OCI-LY7 (cell line): ENCODE results near the gene FOXR1. TPM values are rescaled to one million over a fixed set of nuclear protein-coding genes. Genes with fewer than 3 reads are reported as not detected.
"Not testable (repeated sequence)": the region's sequence is repeated elsewhere in the genome, so short reads cannot be mapped to it uniquely, and the experiment has no call there.

Experiments used
- BruUV-seq: library from RNA; stranded (reverse); fragments of 400-500 nt; replicated peaks from 2 replicates; lab custom pipeline; 2021; lab: Mats Ljungman, UMichigan
- CTCF ChIA-PET: fragments of 300-600 bp; sonication (Branson Sonifier 250); formaldehyde crosslinking; loops from one replicate; lab custom pipeline; 2022; ENCODE audit warnings: antibody characterized with exemption; ENCODE audit not compliant: unreplicated experiment; lab: Charles Lee
- POLR2A ChIA-PET: fragments of 300-600 bp; sonication (Branson Sonifier 250); formaldehyde crosslinking; loops from one replicate; lab custom pipeline; 2022; ENCODE audit warnings: antibody characterized with exemption; lab: Charles Lee
- DNase-seq: peaks from one replicate; pipeline ENCODE4 v3.0.0-alpha.2; 2015; ENCODE audit warnings: low spot score
- H2AFZ ChIP-seq: fragments of 200-600 bp; sonication (generic), shearing (Covaris generic); 2 replicates; pipeline ENCODE4 v1.6.1; 2014; ENCODE audit warnings: mild to moderate bottlenecking, antibody characterized with exemption, low read length, moderate library complexity
- H3K27ac ChIP-seq: fragments of 200-600 bp; sonication (generic); 2 replicates; pipeline ENCODE4 v1.5.1; 2014; ENCODE audit warnings: mixed run types, low read depth, mild to moderate bottlenecking, moderate library complexity, low read length, inconsistent platforms; ENCODE audit not compliant: poor library complexity, severe bottlenecking
- H3K36me3 ChIP-seq: fragments of 200-600 bp; sonication (generic); 2 replicates; pipeline ENCODE4 v1.6.1; 2014; ENCODE audit warnings: mild to moderate bottlenecking, antibody characterized with exemption, low read length, moderate library complexity, mixed read lengths; ENCODE audit not compliant: insufficient read depth
- H3K4me1 ChIP-seq: fragments of 200-600 bp; sonication (generic); 2 replicates; pipeline ENCODE4 v1.5.1; 2014; ENCODE audit warnings: mild to moderate bottlenecking, low read length; ENCODE audit not compliant: insufficient read depth, poor library complexity, severe bottlenecking
- H3K4me2 ChIP-seq: fragments of 200-600 bp; sonication (generic); 2 replicates; pipeline ENCODE4 v1.6.1; 2014; ENCODE audit warnings: mild to moderate bottlenecking, low read length
- H3K4me3 ChIP-seq: fragments of 200-600 bp; sonication (generic); 2 replicates; pipeline ENCODE4 v1.5.1; 2014; ENCODE audit warnings: mild to moderate bottlenecking, low read depth, low read length; ENCODE audit not compliant: poor library complexity, severe bottlenecking
- H3K79me2 ChIP-seq: fragments of 200-600 bp; sonication (generic); 2 replicates; pipeline ENCODE4 v1.6.1; 2016; ENCODE audit warnings: low read depth, mild to moderate bottlenecking, low read length, moderate library complexity, mixed read lengths; ENCODE audit not compliant: insufficient read depth
- H3K9me2 ChIP-seq: fragments of 200-600 bp; sonication (generic); 2 replicates; pipeline ENCODE4 v1.6.1; 2016; ENCODE audit warnings: mild to moderate bottlenecking, low read length, mixed read lengths; ENCODE audit not compliant: insufficient read depth
- H3K9me3 ChIP-seq: fragments of 200-600 bp; sonication (generic); 2 replicates; pipeline ENCODE4 v1.6.1; 2014; ENCODE audit warnings: mild to moderate bottlenecking, mixed run types, low read length, mixed read lengths
- H4K20me1 ChIP-seq: fragments of 200-600 bp; sonication (generic); 2 replicates; pipeline ENCODE4 v1.6.1; 2014; ENCODE audit warnings: mild to moderate bottlenecking, antibody characterized with exemption, low read length, moderate library complexity, mixed read lengths; ENCODE audit not compliant: insufficient read depth
- CTCF ChIP-seq: fragments of 200-600 bp; sonication (generic); conservative IDR thresholded peaks from 2 replicates; pipeline ENCODE4 v1.5.1; 2014; ENCODE audit warnings: mild to moderate bottlenecking, antibody characterized with exemption, low read length, moderate library complexity, mixed read lengths
- EZH2phosphoT487 ChIP-seq: fragments of 200-600 bp; sonication (generic); IDR thresholded peaks from 2 replicates; pipeline ENCODE4 v1.6.1; 2018; ENCODE audit warnings: low read depth, borderline replicate concordance, mild to moderate bottlenecking, mixed run types, antibody characterized with exemption, low read length, moderate library complexity, mixed read lengths
- intact Hi-C: fragments of 100-400 bp; cut with micrococcal nuclease; formaldehyde crosslinking; loops from one replicate; pipeline ENCODE4 v1.10.0; 2022; ENCODE audit not compliant: unreplicated experiment
- total RNA-seq, 2 experiments: library from RNA; depleted of rRNA in 1 of 2; stranded (reverse); fragments of >200 nt in 1 of 2; shearing (Covaris generic) in 1 of 2; gene quantifications; 2 replicates each; pipeline ENCODE4 v1.2.3, GENCODE V29; 2014 to 2022

Gene FOXR1
- total RNA-seq, 2 experiments from 2014 or later, result not detected

GRCh38 chr11:118988280-118988679 is 16.7 kb downstream of the FOXR1 start:
- no peak overlapping the region for H3K4me2 ChIP-seq
- no peak overlapping the region for H3K27ac ChIP-seq
- H3K9me2 ChIP-seq, result no peaks in the 10 kb centered on the region
- BruUV-seq, result no TSS peak
- no peak overlapping the region for H2AFZ ChIP-seq
- no peak for DNase-seq
- intact Hi-C loops, result no loop called here
- no peaks in the 10 kb centered on the region for H3K79me2 ChIP-seq
- ChIA-PET CTCF (no interaction called here), POLR2A (no interaction called here)
- H3K4me3 ChIP-seq, result no peak overlapping the region
- no peaks in the 10 kb centered on the region for H4K20me1 ChIP-seq
- no peaks in the 10 kb centered on the region for H3K4me1 ChIP-seq
- H3K36me3 ChIP-seq, result no peaks in the 10 kb centered on the region; the same call in 1 of the 2 replicates
- no peaks in the 10 kb centered on the region for H3K9me3 ChIP-seq
- TF ChIP-seq CTCF (no peak), EZH2phosphoT487 (no peak)

GRCh38 chr11:118991486-118992038 is 20.0 kb downstream of the FOXR1 start:
- H3K4me1 ChIP-seq, H3K79me2 ChIP-seq, H3K9me2 ChIP-seq, H3K4me3 ChIP-seq, H3K36me3 ChIP-seq, H2AFZ ChIP-seq, BruUV-seq, H3K4me2 ChIP-seq, H3K9me3 ChIP-seq, H4K20me1 ChIP-seq, POLR2A ChIA-PET, DNase-seq, CTCF ChIA-PET, intact Hi-C loops, H3K27ac ChIP-seq: not testable (repeated sequence)

- ChIA-PET POLR2A (interaction anchor here (0.6 to 1.7 kb wide), 11 partner anchors 18 to 779 kb away, joined by 3 to 12 read pairs (median 3); partner anchors contain the start of genes HYOU1, RPS25, TRAPPC4 and VPS11), CTCF (interaction anchor here (0.6 to 0.8 kb wide), 4 partner anchors 12 to 105 kb away, joined by 3 to 4 read pairs (median 3); no protein-coding TSS in a partner anchor)
- Histone ChIP-seq H3K4me3 (peak overlapping the region; percentile 88), H3K36me3 (peaks cover 37% of the 10 kb centered on the region), H4K20me1 (no peaks in the 10 kb centered on the region), H3K4me2 (peak overlapping the region; percentile 90), H3K9me2 (no peaks in the 10 kb centered on the region), H3K4me1 (peaks cover 19% of the 10 kb centered on the region), H3K27ac (peak overlapping the region; percentile 50), H3K9me3 (no peaks in the 10 kb centered on the region), H3K79me2 (peaks cover 33% of the 10 kb centered on the region; the same call in 1 of the 2 replicates), H2AFZ (peak overlapping the region; percentile 48)
- peak; percentile 65 for TF ChIP-seq CTCF
- no peak for TF ChIP-seq EZH2phosphoT487
- peak; percentile 69 for DNase-seq
- TSS peak; percentile 81 for BruUV-seq
- intact Hi-C loops, result no loop called here
These were observed 25.5 kb downstream of the FOXR1 start for GRCh38 chr11:118996926-118997626.
